RWPE1 (cell line): ENCODE measurements around the gene PNPLA1.
A peak's percentile ranks its signal among the peaks of the same experiment; 100 is the strongest.

Source experiments
- CTCF ChIA-PET: fragments of 350-600 bp; sonication (Branson Sonifier 250); formaldehyde crosslinking; extraction: SDS; loops from one replicate; lab custom pipeline; 2021; lab: Yijun Ruan, JAX
- POLR2A ChIA-PET: fragments of 400-600 bp; formaldehyde crosslinking; extraction: SDS; loops from one replicate; lab custom pipeline; 2020; ENCODE audit warnings: antibody characterized with exemption; ENCODE audit not compliant: low non-redundant PET; lab: Yijun Ruan, JAX
- DNase-seq: peaks from one replicate; pipeline ENCODE4 v3.0.0; 2012; ENCODE audit warnings: low spot score
- H3K27ac ChIP-seq: fragments of 450-650 bp; 2 replicates; pipeline ENCODE4 v1.5.1; 2017
- TF ChIP-seq, protein P1 (sequence below): fragments of 450-650 bp; conservative IDR thresholded peaks from 2 replicates; pipeline ENCODE4 v1.5.1; 2017; ENCODE audit warnings: low read depth, mild to moderate bottlenecking

Gene PNPLA1

DNA sequence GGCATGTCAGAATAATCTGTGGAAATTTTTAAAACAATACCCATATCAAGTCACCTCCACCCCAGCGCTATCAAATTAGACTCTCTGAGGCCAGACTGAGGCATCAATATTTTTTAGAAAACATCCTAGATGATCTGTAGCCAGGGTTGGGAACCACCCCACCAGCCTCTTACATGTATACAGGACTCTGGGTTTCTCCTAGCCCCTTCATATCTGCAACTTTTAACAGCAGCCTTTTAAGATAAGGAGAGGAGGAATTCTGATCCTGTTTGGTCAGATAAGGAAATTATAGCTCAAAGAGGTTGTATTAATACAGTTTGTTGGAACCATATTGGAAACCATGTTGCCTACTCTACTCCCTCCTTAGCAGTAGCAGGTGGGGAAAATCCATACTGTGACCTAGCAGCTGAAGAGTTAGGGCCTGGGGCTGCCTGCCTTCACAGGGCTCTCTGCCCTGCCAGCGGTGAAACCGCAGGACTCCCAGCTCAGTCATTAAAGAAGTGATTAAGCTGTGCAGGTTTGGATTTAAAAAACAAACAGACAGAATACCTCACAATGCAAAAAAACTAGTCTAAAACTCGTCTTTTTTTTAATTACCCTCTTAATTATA lies 43.3 kb upstream of the PNPLA1 start:
- no peak overlapping the region for H3K27ac ChIP-seq
- POLR2A ChIA-PET, result no interaction called here
- DNase-seq, result no peak
- TF ChIP-seq, protein P1, sequence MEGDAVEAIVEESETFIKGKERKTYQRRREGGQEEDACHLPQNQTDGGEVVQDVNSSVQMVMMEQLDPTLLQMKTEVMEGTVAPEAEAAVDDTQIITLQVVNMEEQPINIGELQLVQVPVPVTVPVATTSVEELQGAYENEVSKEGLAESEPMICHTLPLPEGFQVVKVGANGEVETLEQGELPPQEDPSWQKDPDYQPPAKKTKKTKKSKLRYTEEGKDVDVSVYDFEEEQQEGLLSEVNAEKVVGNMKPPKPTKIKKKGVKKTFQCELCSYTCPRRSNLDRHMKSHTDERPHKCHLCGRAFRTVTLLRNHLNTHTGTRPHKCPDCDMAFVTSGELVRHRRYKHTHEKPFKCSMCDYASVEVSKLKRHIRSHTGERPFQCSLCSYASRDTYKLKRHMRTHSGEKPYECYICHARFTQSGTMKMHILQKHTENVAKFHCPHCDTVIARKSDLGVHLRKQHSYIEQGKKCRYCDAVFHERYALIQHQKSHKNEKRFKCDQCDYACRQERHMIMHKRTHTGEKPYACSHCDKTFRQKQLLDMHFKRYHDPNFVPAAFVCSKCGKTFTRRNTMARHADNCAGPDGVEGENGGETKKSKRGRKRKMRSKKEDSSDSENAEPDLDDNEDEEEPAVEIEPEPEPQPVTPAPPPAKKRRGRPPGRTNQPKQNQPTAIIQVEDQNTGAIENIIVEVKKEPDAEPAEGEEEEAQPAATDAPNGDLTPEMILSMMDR, result no peak
- CTCF ChIA-PET, result no interaction called here

- TF ChIP-seq, protein P1, result no peak
- ChIA-PET CTCF (interaction anchor here (0.7 kb wide), 1 partner anchor 62 kb away, joined by 3 read pairs; no protein-coding TSS in a partner anchor), POLR2A (no interaction called here)
- H3K27ac ChIP-seq, result no peak overlapping the region
- peak; percentile 53 for DNase-seq
Measured at GRCh38 chr6:36227379-36228228, 42.3 kb upstream of the PNPLA1 start.

GRCh38 chr6:36229223-36229622 lies 40.6 kb upstream of the PNPLA1 start:
- POLR2A ChIA-PET, result no interaction called here
- CTCF ChIA-PET, result interaction anchor here (0.7 to 1.0 kb wide), 2 partner anchors 73 to 551 kb away, joined by 3 to 5 read pairs; no protein-coding TSS in a partner anchor

GRCh38 chr6:36230371-36230770 lies 39.5 kb upstream of the PNPLA1 start:
- ChIA-PET POLR2A (no interaction called here), CTCF (interaction anchor here (0.6 kb wide), 1 partner anchor 203 kb away, joined by 3 read pairs; the partner anchor contains the start of gene MAPK14)
- peak; percentile 34 for DNase-seq
- no peak overlapping the region for H3K27ac ChIP-seq
- TF ChIP-seq, protein P1, result no peak

More at GRCh38 chr6:36229223-36229622, 40.6 kb upstream of the PNPLA1 start:
- H3K27ac ChIP-seq, result no peak overlapping the region
- DNase-seq, result no peak
- TF ChIP-seq, protein P1, result no peak

- no peak for DNase-seq
- no peak overlapping the region for H3K27ac ChIP-seq
- ChIA-PET CTCF (interaction anchor here (1.2 kb wide), 1 partner anchor 11 kb away, joined by 3 read pairs; no protein-coding TSS in a partner anchor), POLR2A (no interaction called here)
- TF ChIP-seq, protein P1, result no peak
Measured at GRCh38 chr6:36232172-36232571, 37.7 kb upstream of the PNPLA1 start.

GRCh38 chr6:36235309-36235708 lies 34.6 kb upstream of the PNPLA1 start:
- H3K27ac ChIP-seq, result no peak overlapping the region
- ChIA-PET POLR2A (no interaction called here), CTCF (interaction anchor here (0.6 kb wide), 1 partner anchor 86 kb away, joined by 4 read pairs; no protein-coding TSS in a partner anchor)
- TF ChIP-seq, protein P1, result no peak
- no peak for DNase-seq
